ENCODE results near the gene AGFG2.
"Not testable (repeated sequence)": the region's sequence is repeated elsewhere in the genome, so short reads cannot be mapped to it uniquely, and the experiment has no call there.

AGFG2 gene

GRCh38 chr7:100521076-100521475 is 17.9 kb upstream of the AGFG2 start:
- no peak for DNase-seq (ENCODE audit: low read depth in 2 of 2)

GRCh38 chr7:100521909-100522593 is 17.0 kb upstream of the AGFG2 start:
- not testable (repeated sequence) for DNase-seq (ENCODE audit: low read depth in 2 of 2)

GRCh38 chr7:100523192-100523591 is 15.8 kb upstream of the AGFG2 start:
- DNase-seq (ENCODE audit: low read depth in 2 of 2), result not testable (repeated sequence)

GRCh38 chr7:100528108-100528866 is 10.7 kb upstream of the AGFG2 start:
- not testable (repeated sequence) for DNase-seq (ENCODE audit: low read depth in 2 of 2)

- DNase-seq (ENCODE audit: low read depth in 2 of 2), result no peak
Observed at GRCh38 chr7:100532165-100533022, 6.6 kb upstream of the AGFG2 start.

- not testable (repeated sequence) for DNase-seq (ENCODE audit: low read depth in 2 of 2)
Observed at GRCh38 chr7:100535982-100536381, 3.0 kb upstream of the AGFG2 start.

- DNase-seq (ENCODE audit: low read depth in 2 of 2), result not testable (repeated sequence)
Observed at GRCh38 chr7:100536695-100537094, 2.3 kb upstream of the AGFG2 start.

GRCh38 chr7:100538348-100538653 is 702 bp upstream of the AGFG2 start:
- DNase-seq (ENCODE audit: low read depth in 2 of 2), result no peak

GRCh38 chr7:100539436-100540006 is 518 bp downstream of the AGFG2 start:
- no peak for DNase-seq (ENCODE audit: low read depth in 2 of 2)

GRCh38 chr7:100540073-100540723 is 1.2 kb downstream of the AGFG2 start:
- no peak for DNase-seq (ENCODE audit: low read depth in 2 of 2)

GRCh38 chr7:100541309-100541708 is 2.3 kb downstream of the AGFG2 start:
- not testable (repeated sequence) for DNase-seq (ENCODE audit: low read depth in 2 of 2)

- no peak for DNase-seq (ENCODE audit: low read depth in 2 of 2)
Observed at GRCh38 chr7:100543586-100543985, 4.6 kb downstream of the AGFG2 start.

GRCh38 chr7:100544386-100544785 is 5.4 kb downstream of the AGFG2 start:
- DNase-seq (ENCODE audit: low read depth in 2 of 2), result no peak

- DNase-seq (ENCODE audit: low read depth in 2 of 2), result no peak
Observed at GRCh38 chr7:100544967-100545359, 6.0 kb downstream of the AGFG2 start.

GRCh38 chr7:100545360-100546128 is 6.5 kb downstream of the AGFG2 start:
- DNase-seq (ENCODE audit: low read depth in 2 of 2), result peak in 1 of 2 donors; percentile 30

- DNase-seq (ENCODE audit: low read depth in 2 of 2), result no peak
Observed at GRCh38 chr7:100546129-100546925, 7.3 kb downstream of the AGFG2 start.

- DNase-seq (ENCODE audit: low read depth in 2 of 2), result no peak
Observed at GRCh38 chr7:100546926-100547800, 8.2 kb downstream of the AGFG2 start.

GRCh38 chr7:100547872-100548271 is 8.9 kb downstream of the AGFG2 start:
- DNase-seq (ENCODE audit: low read depth in 2 of 2), result no peak

- DNase-seq (ENCODE audit: low read depth in 2 of 2), result not testable (repeated sequence)
Observed at GRCh38 chr7:100548446-100548845, 9.4 kb downstream of the AGFG2 start.

Measured in stimulated activated CD8-positive, alpha-beta memory T cell treated with anti-CD3 and anti-CD28 coated beads, Interleukin-15, amount 100 ng/mL, for 4 hours (primary cell).